BJ (cell line): ENCODE results near the gene CARS2. TPM values are rescaled to one million over a fixed set of nuclear protein-coding genes. Genes with fewer than 3 reads are reported as not detected.

Experiments
- CTCF ChIA-PET: fragments of 350-600 bp; formaldehyde crosslinking; extraction: SDS; loops from one replicate; lab custom pipeline; 2021; ENCODE audit warnings: antibody characterized with exemption, inconsistent platforms; lab: Yijun Ruan, JAX
- POLR2A ChIA-PET: fragments of 300-600 bp; sonication (Branson Sonifier 250); formaldehyde crosslinking; extraction: SDS; loops from one replicate; lab custom pipeline; 2021; ENCODE audit warnings: antibody characterized with exemption; lab: Charles Lee
- DNase-seq: peaks from one replicate; pipeline ENCODE4 v3.0.0-alpha.2; 2011; ENCODE audit warnings: low read depth
- H3K27me3 ChIP-seq: 2 replicates; pipeline ENCODE4 v1.6.0; 2011; ENCODE audit warnings: low read length; ENCODE audit not compliant: control insufficient read depth, insufficient read depth
- H3K36me3 ChIP-seq: 2 replicates; pipeline ENCODE4 v1.5.1; 2011; ENCODE audit warnings: low read length; ENCODE audit not compliant: control insufficient read depth, insufficient read depth
- H3K4me3 ChIP-seq: 2 replicates; pipeline ENCODE4 v1.5.1; 2011; ENCODE audit warnings: low read depth, mild to moderate bottlenecking, control low read depth, low read length
- polyA minus RNA-seq: library from RNA; depleted of rRNA, polyadenylated mRNA; stranded (reverse); fragments of >200 nt; gene quantifications from 2 replicates; pipeline ENCODE4 v1.2.3, GENCODE V29; 2011; rRNA and poly(A)+ RNA removed
- polyA plus RNA-seq: library from polyadenylated mRNA; depleted of rRNA; stranded (reverse); fragments of >200 nt; gene quantifications from 2 replicates; pipeline ENCODE4 v1.2.3, GENCODE V29; 2011; rRNA removed
- TF ChIP-seq, protein P1 (sequence below): IDR thresholded peaks from 2 replicates; pipeline ENCODE4 v1.5.1; 2011; ENCODE audit warnings: low read depth, mild to moderate bottlenecking, control low read depth, inconsistent platforms, low read length, moderate library complexity; ENCODE audit not compliant: insufficient read depth

The CARS2 gene, protein sequence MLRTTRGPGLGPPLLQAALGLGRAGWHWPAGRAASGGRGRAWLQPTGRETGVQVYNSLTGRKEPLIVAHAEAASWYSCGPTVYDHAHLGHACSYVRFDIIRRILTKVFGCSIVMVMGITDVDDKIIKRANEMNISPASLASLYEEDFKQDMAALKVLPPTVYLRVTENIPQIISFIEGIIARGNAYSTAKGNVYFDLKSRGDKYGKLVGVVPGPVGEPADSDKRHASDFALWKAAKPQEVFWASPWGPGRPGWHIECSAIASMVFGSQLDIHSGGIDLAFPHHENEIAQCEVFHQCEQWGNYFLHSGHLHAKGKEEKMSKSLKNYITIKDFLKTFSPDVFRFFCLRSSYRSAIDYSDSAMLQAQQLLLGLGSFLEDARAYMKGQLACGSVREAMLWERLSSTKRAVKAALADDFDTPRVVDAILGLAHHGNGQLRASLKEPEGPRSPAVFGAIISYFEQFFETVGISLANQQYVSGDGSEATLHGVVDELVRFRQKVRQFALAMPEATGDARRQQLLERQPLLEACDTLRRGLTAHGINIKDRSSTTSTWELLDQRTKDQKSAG
- polyA plus RNA-seq (61.3 and 76.8 TPM in 2 replicates), polyA minus RNA-seq (22.8 and 26.4 TPM in 2 replicates)

DNA sequence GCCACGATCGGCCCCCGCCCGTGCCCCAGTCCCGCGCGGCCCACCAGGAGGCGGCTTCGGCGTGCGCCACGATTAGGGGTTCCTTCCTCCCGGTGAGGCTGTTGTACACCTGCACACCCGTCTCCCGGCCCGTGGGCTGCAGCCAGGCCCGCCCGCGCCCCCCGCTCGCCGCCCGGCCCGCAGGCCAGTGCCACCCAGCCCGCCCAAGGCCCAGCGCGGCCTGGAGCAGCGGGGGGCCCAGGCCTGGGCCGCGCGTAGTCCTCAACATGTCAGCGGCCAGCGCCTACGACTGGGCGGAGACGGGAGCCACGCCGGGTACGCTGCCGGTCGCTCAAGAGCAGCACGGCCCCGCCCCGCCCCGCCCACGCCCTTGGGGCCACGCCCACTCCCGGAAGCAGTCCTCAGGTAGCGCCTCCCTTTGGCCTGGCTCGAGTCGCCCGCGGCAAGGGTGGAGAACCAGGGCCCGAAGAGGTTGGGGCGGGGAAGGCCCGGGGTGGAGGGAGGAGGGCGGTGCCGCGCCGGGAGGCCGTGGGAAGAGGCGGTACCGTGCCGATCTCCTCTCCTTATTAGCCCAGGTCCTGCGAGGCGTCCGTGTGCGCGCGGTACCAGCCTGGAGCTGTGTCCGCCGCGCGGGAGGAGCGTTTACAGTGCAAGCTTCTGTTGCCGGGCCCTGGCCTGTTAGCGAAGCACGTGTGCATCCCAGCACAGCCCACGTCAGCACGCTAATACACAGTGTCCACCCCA is at the start of gene CARS2:
TSS of gene CARS2 (minus strand) at position 291 of the 744 bp plus-strand sequence. CDS start at position 268, 23 bp downstream.
- H3K36me3 ChIP-seq: peaks cover 3% of the 10 kb centered on the region
- ChIA-PET CTCF (interaction anchor here (0.5 to 1.4 kb wide), 2 partner anchors 11 to 419 kb away, joined by 3 to 4 read pairs; no protein-coding TSS in a partner anchor), POLR2A (interaction anchor here (1.0 kb wide), 1 partner anchor 9 kb away, joined by 5 read pairs; no protein-coding TSS in a partner anchor)
- DNase-seq: peak; percentile 81
- H3K27me3 ChIP-seq: no peaks in the 10 kb centered on the region
- TF ChIP-seq, protein P1, sequence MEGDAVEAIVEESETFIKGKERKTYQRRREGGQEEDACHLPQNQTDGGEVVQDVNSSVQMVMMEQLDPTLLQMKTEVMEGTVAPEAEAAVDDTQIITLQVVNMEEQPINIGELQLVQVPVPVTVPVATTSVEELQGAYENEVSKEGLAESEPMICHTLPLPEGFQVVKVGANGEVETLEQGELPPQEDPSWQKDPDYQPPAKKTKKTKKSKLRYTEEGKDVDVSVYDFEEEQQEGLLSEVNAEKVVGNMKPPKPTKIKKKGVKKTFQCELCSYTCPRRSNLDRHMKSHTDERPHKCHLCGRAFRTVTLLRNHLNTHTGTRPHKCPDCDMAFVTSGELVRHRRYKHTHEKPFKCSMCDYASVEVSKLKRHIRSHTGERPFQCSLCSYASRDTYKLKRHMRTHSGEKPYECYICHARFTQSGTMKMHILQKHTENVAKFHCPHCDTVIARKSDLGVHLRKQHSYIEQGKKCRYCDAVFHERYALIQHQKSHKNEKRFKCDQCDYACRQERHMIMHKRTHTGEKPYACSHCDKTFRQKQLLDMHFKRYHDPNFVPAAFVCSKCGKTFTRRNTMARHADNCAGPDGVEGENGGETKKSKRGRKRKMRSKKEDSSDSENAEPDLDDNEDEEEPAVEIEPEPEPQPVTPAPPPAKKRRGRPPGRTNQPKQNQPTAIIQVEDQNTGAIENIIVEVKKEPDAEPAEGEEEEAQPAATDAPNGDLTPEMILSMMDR: peak; percentile 14; the same call in 1 of the 2 replicates
- H3K4me3 ChIP-seq: peak within 1 kb of the TSS; percentile 73

DNA sequence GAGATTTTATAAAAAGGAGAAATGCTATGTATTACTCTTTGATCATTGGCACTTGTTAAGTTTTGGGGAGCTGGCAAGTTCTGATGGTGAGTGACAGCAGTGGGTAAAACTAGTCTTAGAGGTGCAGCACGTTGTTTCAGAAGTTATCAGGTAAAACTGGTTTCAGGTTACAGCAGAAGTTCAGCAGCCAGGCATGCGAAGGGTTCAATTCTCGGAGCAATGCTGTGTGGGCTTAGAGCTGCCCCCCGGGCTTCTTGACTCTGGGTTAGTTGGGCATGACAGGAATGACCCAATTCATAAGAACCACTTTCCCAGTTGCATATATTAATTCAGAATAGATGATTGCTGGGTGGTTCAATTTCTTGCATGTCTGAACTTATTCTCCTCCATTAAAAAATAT is 42.4 kb upstream of the CARS2 start:
- ChIA-PET CTCF (interaction anchor here (0.7 kb wide), 1 partner anchor 111 kb away, joined by 3 read pairs; no protein-coding TSS in a partner anchor), POLR2A (no interaction called here)
- no peak for DNase-seq
- Histone ChIP-seq H3K36me3 (no peaks in the 10 kb centered on the region), H3K4me3 (no peak overlapping the region), H3K27me3 (no peaks in the 10 kb centered on the region)
- TF ChIP-seq, protein P1: no peak

DNA sequence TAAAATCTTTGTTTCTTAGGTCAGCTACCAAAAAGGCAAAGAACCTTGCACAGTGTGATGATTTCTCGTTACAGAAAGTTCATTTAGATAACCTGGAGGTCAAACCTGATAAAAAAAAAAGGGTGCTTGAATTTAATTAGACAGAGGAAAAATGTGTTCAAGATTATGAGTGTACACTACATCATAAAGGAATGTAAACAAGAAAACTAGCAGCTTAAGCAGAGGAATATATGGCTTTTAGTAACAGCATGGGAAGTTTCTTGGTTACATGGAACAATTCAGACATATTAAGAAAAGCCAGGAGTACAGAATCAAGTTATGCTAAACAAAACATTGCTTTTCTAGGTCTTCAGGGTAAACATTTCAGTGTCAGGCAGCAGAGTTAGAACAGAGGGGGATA is 40.5 kb upstream of the CARS2 start:
- ChIA-PET CTCF (no interaction called here), POLR2A (interaction anchor here (0.7 kb wide), 1 partner anchor 165 kb away, joined by 7 read pairs; no protein-coding TSS in a partner anchor)
- H3K36me3 ChIP-seq: no peaks in the 10 kb centered on the region
- no peak for DNase-seq
- H3K27me3 ChIP-seq: no peaks in the 10 kb centered on the region
- TF ChIP-seq, protein P1: no peak
- no peak overlapping the region for H3K4me3 ChIP-seq

DNA sequence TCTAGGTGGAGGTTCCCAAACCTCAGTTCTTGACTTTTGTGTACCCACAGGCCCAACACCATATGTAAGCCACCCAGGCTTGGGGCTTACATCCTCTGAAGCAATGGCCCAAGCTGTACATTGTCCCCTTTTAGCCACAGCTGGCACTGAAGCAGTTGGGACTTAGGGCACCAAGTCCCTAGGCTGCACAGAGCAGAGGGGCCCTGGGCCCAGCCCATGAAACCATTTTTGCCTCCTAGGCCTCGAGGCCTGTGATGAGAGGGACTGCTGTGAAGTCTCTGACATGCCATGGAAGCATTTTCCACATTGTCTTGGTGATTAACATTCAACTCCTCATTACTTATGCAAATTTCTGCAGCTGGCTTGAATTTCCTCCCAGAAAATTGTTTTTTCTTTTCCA is 37.8 kb upstream of the CARS2 start:
- ChIA-PET POLR2A (no interaction called here), CTCF (no interaction called here)
- Histone ChIP-seq H3K27me3 (peaks cover 2% of the 10 kb centered on the region; the same call in 1 of the 2 replicates), H3K4me3 (no peak overlapping the region), H3K36me3 (no peaks in the 10 kb centered on the region)
- TF ChIP-seq, protein P1: no peak
- DNase-seq: no peak
